IMR-90 (cell line): ENCODE measurements around the gene DIP2C. TPM values are rescaled to one million over a fixed set of nuclear protein-coding genes. Genes with fewer than 3 reads are reported as not detected.

Source experiments
- ATAC-seq: fragments of 200-7000 bp; cut with Tn5 transposase; 2 replicates; pipeline ENCODE4 v1.9.1; 2020; ENCODE audit warnings: low read depth, mild to moderate bottlenecking, moderate library complexity
- BruUV-seq: library from RNA; stranded (reverse); fragments of 400-500 nt; replicated peaks from 2 replicates; lab custom pipeline; 2021; lab: Mats Ljungman, UMichigan
- CTCF ChIA-PET: fragments of 300-600 bp; formaldehyde crosslinking; extraction: SDS; loops from one replicate; lab custom pipeline; 2021; ENCODE audit warnings: antibody characterized with exemption; lab: Yijun Ruan, JAX
- POLR2A ChIA-PET: fragments of 300-600 bp; sonication (Branson Sonifier 250); formaldehyde crosslinking; loops from one replicate; lab custom pipeline; 2022; ENCODE audit warnings: antibody characterized with exemption; ENCODE audit not compliant: unreplicated experiment; lab: Charles Lee
- DNase-seq: peaks from one replicate; pipeline ENCODE4 v3.0.0; 2013
- H2AFZ ChIP-seq: replicated peaks from 2 replicates; pipeline ENCODE3; 2013; ENCODE audit warnings: low read length, mild to moderate bottlenecking; ENCODE audit not compliant: poor library complexity
- H2AK5ac ChIP-seq: 2 replicates; pipeline ENCODE4 v1.6.1; 2013; ENCODE audit warnings: low read depth, low read length, inconsistent platforms
- H2AK9ac ChIP-seq: replicated peaks from 2 replicates; pipeline ENCODE3; 2013; ENCODE audit warnings: mild to moderate bottlenecking, low read depth, low read length, moderate library complexity; ENCODE audit not compliant: poor library complexity
- H2BK120ac ChIP-seq: 2 replicates; pipeline ENCODE4 v1.6.1; 2013; ENCODE audit warnings: low read depth, low read length, inconsistent platforms
- H2BK15ac ChIP-seq: 3 replicates; pipeline ENCODE4 v1.6.1; 2013; ENCODE audit warnings: low read depth, low read length, inconsistent platforms
- H2BK20ac ChIP-seq: 2 replicates; pipeline ENCODE4 v1.6.1; 2013; ENCODE audit warnings: low read depth, mild to moderate bottlenecking, inconsistent platforms, low read length, moderate library complexity
- H2BK5ac ChIP-seq: 2 replicates; pipeline ENCODE4 v1.6.1; 2013; ENCODE audit warnings: mild to moderate bottlenecking, low read depth, low read length, inconsistent platforms; ENCODE audit not compliant: poor library complexity, severe bottlenecking
- H3K14ac ChIP-seq: replicated peaks from 2 replicates; pipeline ENCODE4 v1.6.1; 2013; ENCODE audit warnings: low read depth, low read length, inconsistent platforms
- H3K18ac ChIP-seq: 2 replicates; pipeline ENCODE4 v1.6.1; 2013; ENCODE audit warnings: low read depth, low read length, control low read depth
- H3K23ac ChIP-seq: 2 replicates; pipeline ENCODE4 v1.6.1; 2013; ENCODE audit warnings: low read depth, low read length, inconsistent platforms
- H3K27ac ChIP-seq: 2 replicates; pipeline ENCODE4 v1.5.1; 2013; ENCODE audit warnings: mild to moderate bottlenecking, control low read depth, low read length; ENCODE audit not compliant: insufficient read depth
- H3K27me3 ChIP-seq: 2 replicates; pipeline ENCODE4 v1.6.1; 2013; ENCODE audit warnings: low read length; ENCODE audit not compliant: control insufficient read depth, insufficient read depth
- H3K36me3 ChIP-seq: 2 replicates; pipeline ENCODE4 v1.6.1; 2013; ENCODE audit warnings: low read length, mixed read lengths; ENCODE audit not compliant: control insufficient read depth, insufficient read depth
- H3K4ac ChIP-seq: 2 replicates; pipeline ENCODE4 v1.6.1; 2013; ENCODE audit warnings: low read depth, low read length, inconsistent platforms
- H3K4me1 ChIP-seq: 2 replicates; pipeline ENCODE4 v1.6.1; 2013; ENCODE audit warnings: low read length, mixed read lengths; ENCODE audit not compliant: control insufficient read depth, insufficient read depth
- H3K4me2 ChIP-seq: 2 replicates; pipeline ENCODE4 v1.6.1; 2013; ENCODE audit warnings: low read depth, mild to moderate bottlenecking, control low read depth, low read length, moderate library complexity
- H3K4me3 ChIP-seq: 2 replicates; pipeline ENCODE4 v1.5.1; 2013; ENCODE audit warnings: low read depth, mild to moderate bottlenecking, control low read depth, low read length, moderate library complexity; ENCODE audit not compliant: insufficient read depth
- H3K56ac ChIP-seq: 2 replicates; pipeline ENCODE4 v1.6.1; 2013; ENCODE audit warnings: low read length, inconsistent platforms; ENCODE audit not compliant: insufficient read depth; ENCODE audit errors: extremely low read depth
- H3K79me1 ChIP-seq, 2 experiments: 2 replicates each; pipeline ENCODE4 v1.6.1; 2013; ENCODE audit warnings: low read length in 2 of 2, inconsistent platforms in 1 of 2, low read depth in 1 of 2
- H3K9ac ChIP-seq: 2 replicates; pipeline ENCODE4 v1.6.1; 2013; ENCODE audit warnings: low read depth, low read length, control low read depth
- H3K9me1 ChIP-seq: 2 replicates; pipeline ENCODE4 v1.6.1; 2013; ENCODE audit warnings: low read length, inconsistent platforms; ENCODE audit not compliant: insufficient read depth
- H3K9me3 ChIP-seq: 2 replicates; pipeline ENCODE4 v1.6.1; 2013; ENCODE audit warnings: low read length; ENCODE audit not compliant: control insufficient read depth, insufficient read depth
- H4K20me1 ChIP-seq: 2 replicates; pipeline ENCODE4 v1.6.1; 2013; ENCODE audit warnings: low read length, inconsistent platforms; ENCODE audit not compliant: insufficient read depth
- H4K5ac ChIP-seq: 2 replicates; pipeline ENCODE4 v1.6.1; 2013; ENCODE audit warnings: mild to moderate bottlenecking, low read depth, low read length, control low read depth
- H4K8ac ChIP-seq, 2 experiments: 2 replicates each; pipeline ENCODE4 v1.6.1; 2013; ENCODE audit warnings: low read depth in 2 of 2, low read length in 2 of 2, control low read depth in 1 of 2, inconsistent platforms in 1 of 2
- H4K91ac ChIP-seq: 2 replicates; pipeline ENCODE4 v1.6.1; 2013; ENCODE audit warnings: low read depth, low read length, inconsistent platforms; ENCODE audit not compliant: insufficient read depth
- CEBPB ChIP-seq: IDR thresholded peaks from 2 replicates; pipeline ENCODE4 v1.6.1; 2012; ENCODE audit warnings: low read depth, low read length, improper control_type of control experiment
- ELK1 ChIP-seq: fragments of 150-350 bp; IDR thresholded peaks from 2 replicates; pipeline ENCODE4 v1.6.1; 2016; ENCODE audit warnings: low read depth, mild to moderate bottlenecking, low read length, moderate library complexity, borderline replicate concordance
- FOS ChIP-seq: fragments of 150-350 bp; IDR thresholded peaks from 2 replicates; pipeline ENCODE4 v1.6.1; 2016; ENCODE audit warnings: low read depth, low read length
- MAFK ChIP-seq: IDR thresholded peaks from 2 replicates; pipeline ENCODE4 v1.6.1; 2012; ENCODE audit warnings: low read depth, low read length, improper control_type of control experiment
- MAZ ChIP-seq: IDR thresholded peaks from 2 replicates; pipeline ENCODE4 v1.6.1; 2012; ENCODE audit warnings: low read depth, mild to moderate bottlenecking, low read length, improper control_type of control experiment, moderate library complexity, borderline replicate concordance
- MXI1 ChIP-seq: IDR thresholded peaks from 2 replicates; pipeline ENCODE4 v1.6.1; 2012; ENCODE audit warnings: low read depth, mild to moderate bottlenecking, low read length, moderate library complexity, borderline replicate concordance
- POLR2A ChIP-seq: IDR thresholded peaks from 2 replicates; pipeline ENCODE4 v1.6.1; 2012; ENCODE audit warnings: mild to moderate bottlenecking, low read depth, low read length
- RFX5 ChIP-seq: IDR thresholded peaks from 2 replicates; pipeline ENCODE4 v1.8.0; 2012; ENCODE audit warnings: low read depth, mild to moderate bottlenecking, low read length, moderate library complexity
- SMC3 ChIP-seq: fragments of 150-350 bp; IDR thresholded peaks from 2 replicates; pipeline ENCODE4 v1.6.1; 2016; ENCODE audit warnings: low read depth, mild to moderate bottlenecking, antibody characterized with exemption, low read length, moderate library complexity
- USF2 ChIP-seq: fragments of 150-350 bp; IDR thresholded peaks from 2 replicates; pipeline ENCODE4 v1.6.1; 2017; ENCODE audit warnings: mild to moderate bottlenecking, antibody characterized with exemption, low read length, low read depth
- WGBS, 2 experiments: methylation state at CpG; one replicate each; pipeline versions ENCODE4 v1.1.5 to v1.1.7; 2013; ENCODE audit warnings: missing lambda C conversion rate in 2 of 2; ENCODE audit not compliant: insufficient read length in 1 of 2; ENCODE audit errors: extremely low coverage in 2 of 2; 5-methylcytosine and 5-hydroxymethylcytosine counted together
- dilution Hi-C: fragments of 300-500 bp; cut with HindIII; formaldehyde crosslinking; loops from one replicate; pipeline ENCODE4 v1.14.3; 2018; ENCODE audit warnings: low sequenced_read_pairs; ENCODE audit not compliant: unreplicated experiment
- in situ Hi-C: fragments of 300-500 bp; cut with MboI; formaldehyde crosslinking; loops from 3 replicates; pipeline ENCODE4 v1.14.3; 2019; ENCODE audit warnings: low sequenced_read_pairs, inconsistent platforms, mixed read lengths
- intact Hi-C: fragments of 100-400 bp; cut with micrococcal nuclease; formaldehyde crosslinking; loops from 2 replicates; pipeline ENCODE4 v1.10.0; 2022
- polyA plus RNA-seq, 3 experiments: library from polyadenylated mRNA; depleted of rRNA; stranded (reverse); fragments of >200 nt; gene quantifications; 2 replicates each; pipeline ENCODE4 v1.2.3, GENCODE V29; 2012; ENCODE audit warnings: low replicate concordance in 1 of 3
- total RNA-seq: library from RNA; depleted of rRNA; stranded (reverse); fragments of >200 nt; gene quantifications from 2 replicates; pipeline ENCODE4 v1.2.3, GENCODE V29; 2012

DIP2C gene
- total and polyA plus RNA-seq, 2 of the 4 experiments (the other 2 are of a cell fraction) = 8.6 to 17.3 TPM

DNA sequence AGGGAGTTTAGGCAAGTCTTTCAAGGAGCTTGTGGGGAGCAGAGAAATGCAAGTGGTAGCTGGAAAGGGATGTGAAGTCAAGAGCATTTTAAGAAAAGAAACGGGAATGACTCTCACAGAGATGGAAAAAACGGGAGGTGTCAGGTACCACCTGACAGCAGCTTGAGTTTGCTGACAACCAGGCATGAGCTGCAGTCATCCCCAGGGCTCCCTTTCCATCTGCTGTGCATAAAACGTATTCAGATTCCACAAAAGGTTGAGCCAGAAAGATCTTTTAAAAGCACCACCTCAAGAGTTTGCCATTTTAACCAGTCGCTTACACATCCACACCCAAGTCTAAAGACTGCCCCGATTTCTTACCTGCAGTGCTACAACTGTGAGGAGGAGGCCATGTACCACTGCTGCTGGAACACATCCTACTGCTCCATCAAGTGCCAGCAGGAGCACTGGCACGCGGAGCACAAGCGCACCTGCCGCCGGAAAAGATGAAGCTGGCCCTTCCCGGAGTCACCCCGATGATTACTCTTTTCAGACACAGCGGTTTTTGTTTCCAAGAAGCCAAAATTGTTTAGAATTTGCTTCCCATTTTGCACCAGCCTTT is 437.4 kb downstream of the DIP2C start:
- no peak for ATAC-seq
- Histone ChIP-seq H3K14ac (no peak overlapping the region), H3K9me1 (peaks cover 5% of the 10 kb centered on the region), H2AK5ac (no peak overlapping the region), H3K27ac (no peak overlapping the region), H3K4me1 (no peaks in the 10 kb centered on the region), H3K36me3 (peaks cover 43% of the 10 kb centered on the region), H2AK9ac (no peak overlapping the region), H3K79me1 (peaks cover 0 to 3% of the 10 kb centered on the region in 2 experiments; a peak in 1 of 4 replicates), H2AFZ (no peak overlapping the region), H3K23ac (no peak overlapping the region), H3K9me3 (no peaks in the 10 kb centered on the region), H3K27me3 (no peaks in the 10 kb centered on the region), H3K18ac (no peak overlapping the region), H2BK5ac (no peak overlapping the region), H4K5ac (no peak overlapping the region), H2BK15ac (no peak overlapping the region), H3K9ac (no peak overlapping the region), H2BK20ac (no peak overlapping the region), H3K56ac (no peak overlapping the region), H2BK120ac (no peak overlapping the region), H3K4me3 (no peak overlapping the region), H4K8ac (no peak overlapping the region), H3K4ac (no peak overlapping the region), H3K4me2 (no peak overlapping the region), H4K20me1 (no peaks in the 10 kb centered on the region), H4K91ac (no peak overlapping the region)
- dilution Hi-C loops = no loop called here
- no peak for TF ChIP-seq POLR2A
- TF ChIP-seq FOS = no peak
- no peak for TF ChIP-seq SMC3
- TF ChIP-seq ELK1 = no peak
- TF ChIP-seq MAZ = no peak
- no peak for TF ChIP-seq CEBPB
- TF ChIP-seq USF2 = no peak
- TF ChIP-seq RFX5 = no peak
- TF ChIP-seq MAFK = no peak
- TF ChIP-seq MXI1 = no peak
- CTCF ChIA-PET = no interaction called here
- WGBS, 2 experiments = 90% methylated on average over 3 of the region's 13 CpGs; no CpG with 5 or more reads in 1 of the 2 experiments
- no TSS peak for BruUV-seq
- intact Hi-C loops = no loop called here
- in situ Hi-C loops = no loop called here
- no peak for DNase-seq
- POLR2A ChIA-PET = no interaction called here
